Measurements from ENCODE around the gene ANKRD28.
"Not testable (repeated sequence)": the region's sequence is repeated elsewhere in the genome, so short reads cannot be mapped to it uniquely, and the experiment has no call there.

Gene ANKRD28

DNA sequence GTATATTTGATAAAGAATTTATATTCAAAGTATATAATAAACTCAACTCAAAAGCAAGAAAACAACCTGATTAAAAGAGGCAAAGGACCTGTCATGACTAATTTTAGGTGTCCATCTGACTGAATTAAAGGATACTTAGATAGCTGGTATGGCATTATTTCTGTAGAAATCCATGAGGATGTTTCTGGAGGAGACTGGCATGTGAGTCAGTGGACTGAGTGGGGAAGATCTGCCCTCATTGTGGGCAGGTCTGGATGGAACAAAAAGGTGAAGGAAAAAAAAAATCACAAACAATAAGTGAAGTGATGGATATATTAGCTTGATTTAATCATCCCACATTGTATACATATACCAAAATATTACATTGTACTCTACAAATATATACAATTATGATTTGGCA is 16.6 kb downstream of the ANKRD28 start:
- intact Hi-C loops (cut with DNase I) = no loop called here
- DNase-seq = no peak

DNA sequence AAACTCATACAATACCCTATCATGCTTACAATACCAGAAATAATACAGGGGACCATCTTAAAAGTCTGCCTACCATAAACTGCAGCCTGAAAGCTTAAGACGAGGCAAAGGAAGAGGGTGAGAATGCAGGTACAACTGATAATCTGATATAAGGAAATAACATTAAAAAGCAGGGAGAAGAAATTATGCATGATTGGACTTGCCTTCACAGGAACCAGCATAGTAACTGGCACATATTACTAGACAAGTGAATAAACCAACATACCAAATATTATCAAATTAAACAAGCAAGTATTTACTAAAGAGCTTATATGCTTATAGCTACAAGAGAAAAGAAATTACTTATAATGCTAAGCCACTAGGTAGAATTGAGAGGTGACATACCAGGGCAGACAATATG is 18.7 kb downstream of the ANKRD28 start:
- intact Hi-C loops (cut with DNase I) = no loop called here
- DNase-seq = no peak

DNA sequence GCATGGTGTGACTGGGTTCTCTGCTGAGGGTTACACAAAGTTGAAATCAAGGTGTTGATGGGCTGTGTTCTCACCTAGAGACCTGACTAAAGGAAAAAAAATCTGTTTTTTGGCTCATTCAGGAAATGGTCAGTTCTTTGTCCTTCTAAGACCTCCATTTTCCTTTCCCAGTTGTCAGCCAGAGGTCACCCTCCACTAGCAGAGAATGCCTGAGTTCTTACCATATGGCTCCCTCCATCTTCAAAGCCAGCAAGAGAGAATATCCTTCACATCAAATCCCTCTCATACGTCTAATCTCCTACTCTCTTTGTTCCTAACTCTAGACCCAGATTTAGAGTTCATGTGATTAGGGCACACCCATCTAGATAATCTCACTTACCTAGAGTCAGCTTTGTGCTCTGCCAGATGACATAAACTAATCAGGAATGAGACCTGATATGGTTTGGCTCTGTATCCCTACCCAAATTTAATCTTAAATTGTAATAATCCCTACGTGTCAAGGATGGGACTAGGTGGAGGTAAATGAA is 19.4 kb downstream of the ANKRD28 start:
- intact Hi-C loops (cut with DNase I) = no loop called here
- no peak for DNase-seq

DNA sequence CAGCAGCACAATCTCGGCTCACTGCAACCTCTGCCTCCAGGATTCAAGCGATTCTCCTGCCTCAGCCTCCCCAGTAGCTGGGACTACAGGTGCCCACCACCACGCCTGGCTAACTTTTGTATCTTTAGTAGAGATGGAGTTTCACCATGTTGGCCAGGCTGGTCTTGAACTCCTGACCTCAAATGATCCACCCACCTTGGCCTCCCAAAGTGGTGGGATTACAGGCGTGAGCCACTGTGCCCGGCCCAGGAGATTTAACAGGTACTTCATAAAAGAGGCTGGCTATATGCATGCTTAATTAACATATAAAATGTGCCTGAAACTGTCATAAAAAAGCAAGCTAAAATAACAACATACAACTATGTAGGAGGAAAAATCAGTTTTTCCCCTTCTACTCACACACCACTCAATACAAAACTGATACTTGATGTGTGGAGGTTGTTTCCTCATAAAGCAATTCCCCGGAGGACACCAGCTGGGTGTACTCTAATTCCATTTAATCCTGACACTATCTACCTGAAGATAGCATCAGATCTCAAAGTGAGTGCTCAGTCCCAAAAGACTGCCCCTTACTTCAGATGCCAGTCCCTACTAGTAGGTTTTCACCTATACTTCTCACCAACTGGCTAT is 22.7 kb downstream of the ANKRD28 start:
- DNase-seq; intact Hi-C loops (cut with DNase I): not testable (repeated sequence)

DNA sequence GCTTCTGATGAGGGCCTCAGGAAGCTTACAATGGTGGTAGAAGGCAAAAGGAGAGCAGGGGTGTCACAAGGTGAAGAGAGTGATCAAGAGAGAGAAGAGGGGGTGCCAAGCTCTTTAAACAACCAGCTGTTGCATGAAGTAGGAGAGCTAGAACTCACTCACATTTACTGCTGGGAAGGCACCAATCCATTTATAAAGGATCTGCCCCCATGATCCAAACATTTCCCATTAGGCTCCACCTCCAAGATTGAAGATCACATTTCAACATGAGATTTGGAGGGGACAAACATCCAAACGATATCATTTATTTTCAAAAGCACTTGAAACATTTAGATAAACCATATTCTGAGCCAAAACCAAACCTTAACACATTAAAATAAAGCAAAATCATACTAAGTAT is 26.3 kb downstream of the ANKRD28 start:
- intact Hi-C loops (cut with DNase I) = no loop called here
- DNase-seq = no peak

DNA sequence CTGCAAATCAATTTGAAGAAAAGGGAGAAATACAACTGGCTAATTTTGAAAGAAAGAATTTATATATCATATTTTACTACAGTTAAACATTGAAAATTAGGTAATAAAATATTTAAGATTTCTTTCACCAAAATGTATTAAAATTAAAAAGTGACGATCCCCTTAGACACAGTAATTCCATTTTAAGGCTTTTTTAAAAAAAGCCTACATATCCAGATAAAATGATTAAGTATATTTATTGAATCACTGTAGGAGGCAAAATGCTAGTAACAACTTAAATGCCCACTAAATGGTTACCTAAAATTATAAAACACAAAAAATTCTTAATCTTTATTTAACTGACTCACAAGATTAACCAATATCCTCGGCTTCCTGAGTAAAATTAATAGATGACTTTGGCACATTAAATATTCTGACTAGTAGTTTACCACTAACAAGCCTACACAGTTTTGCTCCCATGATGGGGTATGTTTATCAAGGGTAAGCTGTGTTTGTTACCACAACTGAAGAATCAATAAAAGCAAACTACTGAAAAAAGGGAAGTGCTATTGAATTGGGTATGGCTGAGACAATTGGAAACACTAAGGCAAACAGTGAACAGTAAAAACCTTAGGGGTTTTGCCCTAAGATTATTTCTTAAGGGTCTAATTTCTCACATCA is 28.4 kb downstream of the ANKRD28 start:
- intact Hi-C loops (cut with DNase I) = no loop called here
- no peak for DNase-seq

DNA sequence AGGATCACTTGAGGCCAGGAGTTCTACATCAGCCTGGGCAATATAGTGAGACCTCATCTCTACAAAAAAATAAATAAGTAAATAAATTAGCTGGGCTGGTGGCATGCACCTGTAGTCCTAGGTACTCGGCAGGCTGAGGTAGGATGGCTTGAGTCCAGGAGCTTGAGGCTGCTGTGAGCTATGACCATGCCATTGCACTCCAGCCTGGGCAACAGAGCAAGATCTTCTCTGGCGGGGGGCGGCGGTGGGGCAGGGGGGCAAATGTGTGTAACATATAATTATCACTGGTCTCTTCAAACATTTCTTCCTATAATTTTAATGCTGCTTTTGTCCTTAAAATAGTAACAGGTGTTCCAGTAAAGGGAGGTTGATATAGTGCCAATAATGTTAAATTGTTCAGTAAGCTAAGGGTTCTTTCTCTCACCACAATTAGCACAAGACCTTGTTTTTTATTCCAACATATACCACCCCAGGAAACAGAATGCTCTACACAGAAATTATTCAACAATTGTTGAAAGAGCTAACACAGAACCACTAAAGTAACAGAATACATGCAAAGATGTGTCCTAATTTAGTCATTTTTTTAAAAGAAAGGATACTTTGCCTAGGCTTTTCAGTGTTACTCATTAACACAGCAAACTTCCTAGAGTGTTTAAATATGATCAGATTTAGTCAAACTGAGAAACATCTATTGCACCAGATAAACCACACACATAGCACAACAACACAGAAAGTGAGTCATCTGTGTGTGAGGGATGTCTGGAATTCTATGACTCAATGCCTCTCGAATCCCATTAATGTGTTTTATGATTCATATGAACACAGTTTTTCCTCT is 29.1 kb downstream of the ANKRD28 start:
- no peak for DNase-seq

DNA sequence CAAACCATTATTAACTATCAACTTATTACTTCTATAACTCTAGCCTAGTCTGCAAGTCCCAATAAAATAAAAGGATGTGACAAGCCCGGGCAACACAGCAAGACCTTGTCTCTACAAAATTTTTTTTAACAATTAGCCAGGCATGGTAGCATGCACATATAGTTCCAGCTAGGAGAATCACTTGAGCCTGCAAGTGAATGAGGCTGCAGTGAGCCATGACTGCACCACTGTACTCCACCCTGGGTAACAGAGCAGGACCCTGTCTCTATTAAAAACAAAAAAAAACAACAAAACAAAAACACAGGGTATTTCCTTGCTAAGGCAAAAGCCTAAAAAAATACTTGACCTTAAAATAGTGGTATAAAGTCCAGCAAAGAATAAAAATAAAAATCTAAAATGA is 31.4 kb downstream of the ANKRD28 start:
- no peak for DNase-seq
- intact Hi-C loops (cut with DNase I) = no loop called here

More for the DNA sequence above, 29.1 kb downstream of the ANKRD28 start:
- intact Hi-C loops (cut with DNase I) = no loop called here

DNA sequence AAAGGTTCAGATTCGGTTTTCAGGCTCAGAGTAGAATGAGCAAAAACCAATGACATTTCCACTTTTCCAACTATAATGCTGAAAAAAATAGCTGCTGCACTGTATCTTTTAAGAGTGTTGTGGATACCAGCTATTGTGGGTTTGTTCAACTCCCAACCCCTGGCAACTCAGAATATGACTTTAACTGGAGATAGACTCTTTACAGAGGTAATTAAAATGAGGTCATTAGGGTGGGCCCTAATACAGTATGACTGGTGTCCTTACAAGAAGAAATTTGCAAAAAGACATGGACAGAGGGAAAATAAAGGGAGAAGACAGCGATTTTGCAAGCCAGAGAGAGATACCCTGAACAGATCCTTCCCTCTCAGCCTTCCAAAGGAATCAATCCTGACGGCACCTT is 39.5 kb downstream of the ANKRD28 start:
- no peak for DNase-seq
- intact Hi-C loops (cut with DNase I) = no loop called here

DNA sequence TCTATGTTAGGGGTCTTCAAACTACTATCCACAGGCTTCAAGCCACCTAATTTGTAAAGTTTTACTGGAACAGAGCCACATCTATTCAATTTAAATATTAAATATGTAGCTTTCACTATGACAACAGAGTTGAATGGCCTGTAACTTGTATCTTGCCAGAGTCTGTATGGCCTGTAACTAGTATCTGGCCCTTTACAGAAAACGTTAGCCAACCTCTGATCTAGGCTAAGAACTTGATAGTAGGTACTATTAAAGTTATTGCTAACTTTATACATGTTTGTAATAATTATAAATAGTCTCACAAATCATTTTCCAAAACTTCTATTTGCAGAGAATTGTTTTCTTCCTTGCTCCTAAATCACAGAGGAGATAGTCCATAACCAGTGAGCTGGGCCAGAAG is 40.0 kb downstream of the ANKRD28 start:
- intact Hi-C loops (cut with DNase I) = no loop called here
- DNase-seq = no peak

DNA sequence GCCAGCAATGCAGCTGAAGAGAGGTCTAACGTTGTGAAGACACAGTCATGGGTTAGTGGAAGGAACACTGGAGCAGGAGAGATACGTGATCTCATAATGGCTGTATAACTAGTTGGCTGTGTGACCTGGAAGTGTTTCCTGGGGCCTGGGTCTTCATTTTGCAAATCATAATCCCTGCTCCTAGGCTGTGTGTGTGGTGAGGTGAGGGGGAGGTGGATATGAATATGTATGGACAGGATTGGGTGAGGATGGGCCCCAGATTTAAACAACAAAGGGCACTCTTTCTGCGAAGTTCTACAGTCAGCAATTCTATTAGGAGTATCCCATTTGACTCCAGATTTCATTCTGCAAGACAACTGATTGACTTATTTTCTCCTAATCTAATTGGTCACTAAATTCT is 41.3 kb downstream of the ANKRD28 start:
- no peak for DNase-seq
- intact Hi-C loops (cut with DNase I) = no loop called here

DNA sequence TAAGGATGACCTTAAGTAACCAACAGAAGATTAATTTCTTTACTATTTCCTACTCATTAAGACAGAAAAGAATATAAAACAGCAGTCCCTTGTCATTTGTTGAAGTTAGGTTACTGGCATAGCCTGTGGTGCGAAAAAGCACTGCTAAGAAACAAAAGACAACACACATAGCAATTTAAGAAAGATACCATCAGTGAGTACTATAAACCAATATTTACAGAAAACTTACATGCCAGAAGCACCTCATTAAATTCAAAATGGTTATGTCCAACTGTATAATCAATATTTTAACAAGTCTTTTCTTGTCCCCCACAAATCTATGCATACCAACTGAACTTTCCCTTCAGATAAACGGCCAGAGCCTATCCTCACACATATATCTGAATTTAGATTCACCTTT is 42.0 kb downstream of the ANKRD28 start:
- no peak for DNase-seq
- intact Hi-C loops (cut with DNase I) = no loop called here

DNA sequence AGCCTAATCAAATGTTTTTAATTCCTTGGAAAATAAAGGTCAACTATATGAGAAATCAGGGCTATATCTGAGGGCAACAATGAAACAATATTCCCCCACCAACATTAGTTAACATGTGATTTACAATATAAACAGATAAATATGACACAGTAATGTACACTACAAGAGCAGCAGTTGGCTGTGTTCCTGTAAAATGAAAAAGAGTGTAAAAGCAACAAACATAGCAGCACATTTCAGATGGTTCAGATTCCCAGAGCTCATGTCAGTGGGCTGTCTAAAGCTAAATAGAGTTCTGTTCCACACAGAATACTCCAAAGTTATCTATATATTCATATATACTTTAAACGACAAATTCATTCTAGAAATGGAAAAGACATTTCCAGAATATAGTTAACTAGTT is 42.6 kb downstream of the ANKRD28 start:
- no peak for DNase-seq
- intact Hi-C loops (cut with DNase I) = no loop called here

DNA sequence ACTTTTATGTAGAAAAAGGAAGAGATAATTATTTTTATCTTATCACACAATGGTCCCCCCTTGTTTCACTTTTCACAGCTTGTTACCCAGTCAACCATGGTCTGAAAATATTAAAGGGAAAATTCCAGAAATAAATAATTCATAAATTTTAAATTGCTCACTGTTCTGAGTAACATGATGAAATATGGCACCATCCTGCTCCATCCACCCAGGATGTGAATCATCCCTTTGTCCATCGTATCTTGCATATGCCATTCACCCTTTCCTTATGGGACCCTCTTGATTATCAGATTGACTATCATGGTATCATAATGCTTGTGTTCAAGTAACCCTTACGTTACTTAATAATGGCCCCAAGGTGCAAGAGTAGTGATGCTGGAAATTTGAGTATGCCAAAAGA is 43.7 kb downstream of the ANKRD28 start:
- DNase-seq = no peak
- intact Hi-C loops (cut with DNase I) = no loop called here

DNA sequence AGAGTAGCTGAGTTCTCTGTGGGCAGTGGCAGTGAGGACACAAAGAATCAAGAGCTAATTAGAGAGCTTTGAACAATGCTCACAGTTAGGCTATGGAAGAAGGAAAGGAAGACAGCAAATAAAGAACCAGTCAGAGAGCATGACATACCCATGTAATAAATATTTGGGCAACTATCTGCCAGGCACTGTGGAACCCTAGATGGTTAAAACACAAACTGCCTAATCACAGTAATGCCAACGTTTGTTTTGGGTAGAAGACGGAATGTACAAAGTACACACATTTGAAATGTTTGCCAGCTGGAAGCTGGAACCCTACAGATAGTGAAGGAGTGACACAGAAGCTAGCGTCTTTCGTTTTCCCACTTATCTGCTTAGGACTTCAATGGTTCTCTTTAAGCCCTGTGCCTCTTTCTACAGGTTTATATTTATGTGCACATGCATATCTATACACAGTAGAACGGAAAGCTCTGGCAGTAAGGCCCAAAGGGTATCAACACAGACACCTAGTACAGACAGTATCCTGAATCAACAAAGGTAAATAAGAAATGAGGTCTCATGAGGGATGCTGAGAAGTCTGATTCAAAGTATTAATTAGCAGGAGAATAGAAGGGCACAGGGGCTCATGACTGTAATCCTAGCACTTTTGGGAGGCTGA is 44.6 kb downstream of the ANKRD28 start:
- intact Hi-C loops (cut with DNase I) = no loop called here
- peak in 1 of 10 donors; percentile 11 for DNase-seq

DNA sequence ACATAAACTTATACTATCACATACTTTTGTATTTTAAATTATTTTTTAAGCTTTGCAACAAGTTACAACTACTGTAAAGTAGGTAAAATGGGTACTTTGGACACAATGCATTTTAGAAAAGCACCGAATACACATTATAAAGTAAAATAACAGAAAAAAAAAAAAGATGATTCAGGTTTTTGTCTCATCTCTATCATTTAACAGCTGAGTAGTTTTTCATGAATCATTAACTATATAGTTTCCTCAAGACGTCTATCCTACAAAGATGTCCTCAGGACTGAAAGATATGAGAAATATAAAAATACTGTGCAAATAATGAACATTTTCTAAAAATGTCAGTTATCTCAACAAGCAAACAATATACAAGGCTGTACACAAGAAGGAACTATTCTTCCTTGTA is 46.9 kb downstream of the ANKRD28 start:
- intact Hi-C loops (cut with DNase I) = no loop called here
- no peak for DNase-seq

DNA sequence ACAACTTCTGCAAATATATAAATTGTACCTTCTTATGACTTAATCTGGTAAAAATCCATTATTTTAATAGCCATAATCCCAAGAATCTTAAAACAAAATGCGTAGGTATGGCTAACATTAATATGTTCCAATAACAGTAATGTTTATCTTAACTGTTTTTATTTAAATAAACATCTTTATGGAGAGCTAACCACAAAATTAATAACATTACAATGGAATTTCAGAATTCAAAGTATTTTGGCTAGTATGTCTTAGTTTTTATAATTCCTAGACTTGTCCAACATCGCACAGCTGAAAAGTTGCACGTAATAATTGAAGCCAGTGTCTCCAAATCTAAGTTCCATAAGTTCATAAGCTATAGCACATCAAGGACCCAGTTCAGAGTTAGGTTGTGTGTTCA is 47.6 kb downstream of the ANKRD28 start:
- intact Hi-C loops (cut with DNase I) = no loop called here
- no peak for DNase-seq

DNA sequence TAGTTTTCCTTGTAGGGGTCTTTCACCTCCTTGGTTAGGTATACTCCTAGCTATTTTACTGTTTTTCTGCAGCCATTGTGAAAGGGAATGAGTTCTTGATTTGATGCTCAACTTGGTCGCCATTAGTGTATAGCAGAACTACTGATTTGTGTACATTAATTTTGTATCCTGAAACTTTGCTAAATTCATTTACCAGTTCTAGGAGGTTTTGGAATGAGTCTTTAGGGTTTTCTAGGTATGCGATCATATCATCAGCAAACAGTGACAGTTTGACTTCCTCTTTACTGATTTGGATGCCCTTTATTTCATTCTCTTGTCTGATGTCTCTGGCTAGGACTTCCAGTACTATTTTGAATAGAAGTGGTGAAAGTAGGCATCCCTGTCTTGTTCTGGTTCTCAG is 51.9 kb downstream of the ANKRD28 start:
- intact Hi-C loops (cut with DNase I); DNase-seq: not testable (repeated sequence)

DNA sequence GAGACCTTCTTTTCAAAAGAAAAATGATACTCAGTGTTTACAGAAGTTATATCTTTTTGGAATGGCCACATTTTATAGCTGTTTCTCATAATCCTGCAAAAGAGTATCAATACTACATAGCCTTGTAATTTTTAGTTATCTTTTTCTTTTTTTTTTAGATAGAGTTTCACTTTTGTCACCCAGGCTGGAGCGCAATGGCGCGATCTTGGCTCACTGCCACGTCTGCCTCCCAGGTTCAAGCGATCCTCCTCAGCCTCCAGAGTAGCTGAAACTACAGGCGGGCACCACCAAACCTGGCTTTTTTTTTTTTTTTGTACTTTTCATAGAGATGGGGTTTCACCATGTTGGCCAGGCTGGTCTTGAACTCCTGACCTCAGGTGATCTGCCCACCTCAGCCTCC is 53.6 kb downstream of the ANKRD28 start:
- intact Hi-C loops (cut with DNase I) = no loop called here
- DNase-seq = peak in 1 of 10 donors; percentile 72

DNA sequence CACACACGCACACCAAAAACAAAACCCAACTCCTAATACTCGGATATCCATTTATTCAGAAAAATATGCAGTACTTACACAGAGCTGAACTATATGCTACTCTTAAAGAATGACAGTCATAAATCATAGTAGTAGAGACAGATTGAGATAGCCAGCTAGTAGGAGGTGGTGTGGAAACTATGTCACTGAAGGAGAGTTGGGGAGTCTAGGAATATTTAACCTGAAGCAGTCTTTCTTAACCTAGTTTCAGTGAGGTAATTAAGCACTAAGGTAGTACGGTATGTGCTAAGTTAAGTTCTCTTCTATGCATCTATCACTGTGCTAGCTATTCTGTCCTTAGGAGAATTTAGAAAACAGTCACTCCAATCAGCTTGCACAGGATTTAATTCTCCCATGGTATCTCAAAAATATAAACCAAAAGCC is 54.2 kb downstream of the ANKRD28 start:
- intact Hi-C loops (cut with DNase I) = no loop called here
- no peak for DNase-seq

DNA sequence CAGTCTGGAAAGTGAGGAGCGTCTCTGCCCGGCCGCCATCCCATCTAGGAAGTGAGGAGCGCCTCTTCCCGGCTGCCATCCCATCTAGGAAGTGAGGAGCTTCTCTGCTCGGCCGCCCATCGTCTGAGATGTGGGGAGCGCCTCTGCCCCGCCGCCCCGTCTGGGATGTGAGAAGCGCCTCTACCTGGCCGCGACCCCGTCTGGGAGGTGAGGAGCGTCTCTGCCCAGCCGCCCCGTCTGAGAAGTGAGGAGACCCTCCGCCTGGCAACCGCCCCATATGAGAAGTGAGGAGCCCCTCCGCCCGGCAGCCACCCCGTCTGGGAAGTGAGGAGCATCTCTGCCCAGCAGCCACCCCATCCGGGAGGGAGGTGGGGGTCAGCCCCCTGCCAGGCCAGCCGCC is 55.5 kb downstream of the ANKRD28 start:
- intact Hi-C loops (cut with DNase I) = not testable (repeated sequence)
- DNase-seq = peak in 1 of 10 donors; percentile 71

Data from posterior cingulate gyrus (tissue), 11 donors.